K562 (cell line): ENCODE measurements around the gene MYOZ3. TPM values are rescaled to one million over a fixed set of nuclear protein-coding genes. Genes with fewer than 3 reads are reported as not detected.

Experiments used
- ATAC-seq: fragments of 200-7000 bp; cut with Tn5 transposase; 3 replicates; pipeline ENCODE4 v1.9.1; 2020; ENCODE audit warnings: moderate library complexity
- BruUV-seq: library from RNA; stranded (reverse); fragments of 400-500 nt; replicated peaks from 2 replicates; lab custom pipeline; 2021; lab: Mats Ljungman, UMichigan
- CTCF ChIA-PET: fragments of 300-600 bp; formaldehyde crosslinking; extraction: SDS; loops from one replicate; lab custom pipeline; 2021; ENCODE audit warnings: low intra/inter-chr PET ratio; lab: Yijun Ruan, JAX
- POLR2A ChIA-PET: fragments of 300-600, 350-650 bp; sonication (Branson Sonifier 250); formaldehyde crosslinking; extraction: SDS; loops from one replicate; lab custom pipeline; 2021; ENCODE audit warnings: antibody characterized with exemption, inconsistent platforms; lab: Yijun Ruan, JAX
- DNase-seq, 4 experiments: peaks; one replicate each; pipeline versions ENCODE4 v3.0.0 to v3.0.0-alpha.2; 2011 to 2018; ENCODE audit warnings: low spot score in 3 of 4, mixed read lengths in 3 of 4; ENCODE audit errors: extremely low read depth in 1 of 4
- FAIRE-seq: peaks from 2 replicates; lab custom pipeline; 2011; peaks lifted over from hg19 to GRCh38; lab: Jason Lieb, UNC
- H2AFZ ChIP-seq: 2 replicates; pipeline ENCODE4 v1.6.0; 2011; ENCODE audit warnings: low read depth, low read length, control low read depth, inconsistent platforms
- H3K27ac ChIP-seq: fragments of 200-600 bp; 3 replicates; pipeline ENCODE4 v1.8.0; 2011; ENCODE audit warnings: low read depth, mild to moderate bottlenecking, control low read depth, inconsistent platforms, low read length, moderate library complexity, mixed read lengths; ENCODE audit errors: extremely low read depth
- H3K27me3 ChIP-seq, 2 experiments: fragments of 300-600 bp in 1 of 2; 2 replicates in 1 of 2; 3 replicates in 1 of 2; pipeline versions ENCODE4 v1.6.0 to v1.8.0; 2011; ENCODE audit warnings: inconsistent platforms in 2 of 2, low read length in 2 of 2, mild to moderate bottlenecking in 1 of 2, mixed read lengths in 1 of 2, moderate library complexity in 1 of 2; ENCODE audit not compliant: control insufficient read depth in 2 of 2, insufficient read depth in 2 of 2
- H3K36me3 ChIP-seq: fragments of 300-600 bp; 3 replicates; pipeline ENCODE4 v1.8.0; 2011; ENCODE audit warnings: mild to moderate bottlenecking, low read length, inconsistent platforms; ENCODE audit not compliant: control insufficient read depth, insufficient read depth
- H3K4me1 ChIP-seq, 2 experiments: fragments of 200-600 bp in 1 of 2; replicated peaks in 1 of 2; 2 replicates in 1 of 2; 3 replicates in 1 of 2; pipeline versions ENCODE4 v1.5.1 to v1.8.0; 2011; ENCODE audit warnings: inconsistent platforms in 2 of 2, low read length in 2 of 2, mild to moderate bottlenecking in 1 of 2, mixed read lengths in 1 of 2, moderate library complexity in 1 of 2; ENCODE audit not compliant: control insufficient read depth in 2 of 2, insufficient read depth in 2 of 2
- H3K4me2 ChIP-seq: 2 replicates; pipeline ENCODE4 v1.6.1; 2011; ENCODE audit warnings: low read length, control low read depth, inconsistent platforms, mixed read lengths; ENCODE audit not compliant: insufficient read depth
- H3K4me3 ChIP-seq: fragments of 200-600 bp; sonication (generic), shearing (Covaris generic); 2 replicates; pipeline ENCODE4 v1.5.1; 2016; ENCODE audit warnings: control low read depth, inconsistent platforms
- H3K79me2 ChIP-seq: fragments of 200-600 bp; 3 replicates; pipeline ENCODE4 v1.8.0; 2011; ENCODE audit warnings: low read length, inconsistent platforms; ENCODE audit not compliant: control insufficient read depth, insufficient read depth
- H3K9ac ChIP-seq, 2 experiments: 2 replicates each; pipeline versions ENCODE4 v1.6.0 to v1.6.1; 2011; ENCODE audit warnings: low read depth in 2 of 2, low read length in 2 of 2, control low read depth in 1 of 2, inconsistent platforms in 1 of 2, mild to moderate bottlenecking in 1 of 2, mixed read lengths in 1 of 2; ENCODE audit not compliant: insufficient read depth in 1 of 2
- H3K9me1 ChIP-seq: one replicate; pipeline ENCODE4 v1.6.0; 2011; ENCODE audit warnings: inconsistent platforms, mild to moderate bottlenecking, low read length, moderate library complexity; ENCODE audit not compliant: control insufficient read depth, insufficient read depth
- H3K9me3 ChIP-seq: replicated peaks from 2 replicates; pipeline ENCODE4 v1.5.1; 2011; ENCODE audit warnings: low read depth, low read length, inconsistent platforms; ENCODE audit not compliant: control insufficient read depth, insufficient read depth
- H4K20me1 ChIP-seq: replicated peaks from 2 replicates; pipeline ENCODE4 v1.6.1; 2011; ENCODE audit warnings: low read length, inconsistent platforms, mixed read lengths; ENCODE audit not compliant: control insufficient read depth, insufficient read depth
- KDM1A ChIP-seq, 2 experiments: fragments of 450-650 bp; IDR thresholded peaks; 2 replicates each; pipeline ENCODE4 v1.6.1; 2016; ENCODE audit warnings: mild to moderate bottlenecking in 2 of 2
- NR2F6 ChIP-seq: fragments of 450-650 bp; formaldehyde crosslinking; IDR thresholded peaks from 2 replicates; pipeline ENCODE4 v1.4.0; 2020; ENCODE audit warnings: mild to moderate bottlenecking
- POLR2AphosphoS5 ChIP-seq: IDR thresholded peaks from 2 replicates; pipeline ENCODE4 v1.6.1; 2011; ENCODE audit warnings: mild to moderate bottlenecking, low read depth, low read length, moderate library complexity; ENCODE audit not compliant: control insufficient read depth, insufficient read depth
- YY1 ChIP-seq, 3 experiments: IDR thresholded peaks; 2 replicates each; pipeline ENCODE4 v1.6.1; 2011; ENCODE audit warnings: low read length in 2 of 3, mild to moderate bottlenecking in 2 of 3, moderate library complexity in 2 of 3, borderline replicate concordance in 1 of 3, control low read depth in 1 of 3, low read depth in 1 of 3; ENCODE audit not compliant: insufficient read depth in 3 of 3, insufficient replicate concordance in 2 of 3, control insufficient read depth in 1 of 3, insufficient read length in 1 of 3; ENCODE audit errors: extremely low read depth in 1 of 3
- ZNF449 ChIP-seq: fragments of 250-450 bp; sonication (Bioruptor Pico); IDR thresholded peaks from 2 replicates; pipeline ENCODE4 v1.8.0; 2022; ENCODE audit warnings: moderate library complexity, mild to moderate bottlenecking, inconsistent platforms
- WGBS: fragments of 100-300 bp; shearing (Covaris generic); methylation state at CpG from one replicate; pipeline ENCODE4 v1.1.6; 2016; ENCODE audit warnings: low coverage, mixed read lengths; ENCODE audit not compliant: insufficient coverage; ENCODE audit errors: missing lambda C conversion rate; 5-methylcytosine and 5-hydroxymethylcytosine counted together
- in situ Hi-C: fragments of 300-500 bp; cut with MboI; formaldehyde crosslinking; loops from 4 replicates; pipeline ENCODE4 v1.15.0; 2018; ENCODE audit warnings: inconsistent platforms, mixed read lengths
- intact Hi-C: fragments of 100-400 bp; cut with micrococcal nuclease; formaldehyde crosslinking; loops from 2 replicates; pipeline ENCODE4 v1.14.2; 2022
- polyA plus RNA-seq, 8 experiments: library from polyadenylated mRNA; depleted of rRNA in 4 of 8; stranded (reverse) in 5 of 8; unstranded in 3 of 8; fragments of >200 nt; fragmentation: Nextera tagmentation in 2 of 8; fragmentation: Illumina TruSeq in 1 of 8; extraction: Ambion mirVana in 2 of 8; extraction: Trizol in 1 of 8; gene quantifications; 2 replicates each; pipeline versions ENCODE4 v1.2.1 to v1.2.3, GENCODE V29; 2011 to 2014; ENCODE audit warnings: inconsistent platforms in 1 of 8, missing spikeins in 1 of 8
- total RNA-seq, 7 experiments: library from RNA; depleted of rRNA in 6 of 7; stranded (reverse); fragments of >200 nt in 6 of 7; fragmentation: Illumina TruSeq in 2 of 7; extraction: Trizol in 2 of 7; gene quantifications; 2 replicates each; pipeline versions ENCODE4 v1.2.1 to v1.2.3, GENCODE V29; 2011 to 2021; ENCODE audit warnings: low replicate concordance in 1 of 7

Gene MYOZ3
- total and polyA plus RNA-seq, 9 of the 15 experiments (the other 6 are each of a cell fraction or from before 2014, with no cell fraction given), result not detected

GRCh38 chr5:150692276-150692675 is 31.2 kb downstream of the MYOZ3 start:
- Histone ChIP-seq H3K9me3 (no peaks in the 10 kb centered on the region), H3K79me2 (no peaks in the 10 kb centered on the region), H3K9me1 (no peaks in the 10 kb centered on the region), H3K4me2 (no peak overlapping the region), H3K4me1 (no peaks in the 10 kb centered on the region), H3K27me3 (no peaks in the 10 kb centered on the region), H3K27ac (no peak overlapping the region), H3K4me3 (no peak overlapping the region), H2AFZ (no peak overlapping the region), H3K9ac (no peak overlapping the region), H3K36me3 (peaks cover 69% of the 10 kb centered on the region), H4K20me1 (no peaks in the 10 kb centered on the region)
- CTCF ChIA-PET, result interaction anchor here (0.7 kb wide), 1 partner anchor 98 kb away, joined by 4 read pairs; no protein-coding TSS in a partner anchor
- no peak for ATAC-seq
- 91% methylated on average over 3 of the region's 3 CpGs for WGBS
- FAIRE-seq, result no peak
- in situ Hi-C loops, result no loop called here
- intact Hi-C loops, result loop anchor here (10.0 kb wide), 1 partner anchor 153 kb away; the partner anchor contains the start of gene IRGM
- no peak for TF ChIP-seq ZNF449 (CRISPR knock-in tag)
- TF ChIP-seq KDM1A (IDR thresholded peaks at IDR 0.05), result no peak
- TF ChIP-seq YY1 (IDR thresholded peaks at IDR 0.05; ENCODE audit: borderline replicate concordance in 1 of 3, control insufficient read depth in 1 of 3, extremely low read depth in 1 of 3, insufficient read depth in 3 of 3, insufficient read length in 1 of 3, insufficient replicate concordance in 2 of 3, low read depth in 1 of 3, low read length in 2 of 3), result no peak
- no peak for TF ChIP-seq POLR2AphosphoS5
- no peak for TF ChIP-seq NR2F6 (CRISPR knock-in tag)
- no TSS peak for BruUV-seq
- no peak for DNase-seq
- POLR2A ChIA-PET, result interaction anchor here (1.0 to 2.9 kb wide), 3 partner anchors 8 to 25 kb away, joined by 3 to 18 read pairs (median 4); partner anchors contain the start of gene RBM22
